HFFc6 (cell line): ENCODE measurements around the gene ATP2A2. TPM values are rescaled to one million over a fixed set of nuclear protein-coding genes. Genes with fewer than 3 reads are reported as not detected.
"Not testable (repeated sequence)": the region's sequence is repeated elsewhere in the genome, so short reads cannot be mapped to it uniquely, and the experiment has no call there.

ENCODE experiments used
- DNase-seq: peaks from one replicate; pipeline ENCODE4 v3.0.0-alpha.2; 2018
- H3K27ac Mint-ChIP-seq: 2 replicates; pipeline ENCODE4 v1.8.0; 2020; ENCODE audit warnings: mild to moderate bottlenecking, mixed read lengths
- H3K27me3 Mint-ChIP-seq: 2 replicates; pipeline ENCODE4 v1.8.0; 2021; ENCODE audit warnings: mild to moderate bottlenecking, moderate library complexity, mixed read lengths; ENCODE audit not compliant: insufficient read depth
- H3K36me3 Mint-ChIP-seq: 2 replicates; pipeline ENCODE4 v1.8.0; 2021; ENCODE audit warnings: low read depth, mixed read lengths
- H3K4me1 Mint-ChIP-seq: 2 replicates; pipeline ENCODE4 v1.8.0; 2020; ENCODE audit warnings: low read depth, mixed read lengths
- H3K4me3 Mint-ChIP-seq: 2 replicates; pipeline ENCODE4 v1.8.0; 2020; ENCODE audit warnings: mild to moderate bottlenecking, moderate library complexity, mixed read lengths
- H3K9me3 Mint-ChIP-seq: 2 replicates; pipeline ENCODE4 v1.8.0; 2020; ENCODE audit warnings: mild to moderate bottlenecking, mixed read lengths
- CTCF ChIP-seq: fragments of 200-600 bp; sonication (generic); IDR thresholded peaks from 2 replicates; pipeline ENCODE4 v1.5.0; 2021; ENCODE audit warnings: antibody characterized with exemption, mild to moderate bottlenecking
- total RNA-seq, 6 experiments: library from RNA; stranded (reverse); fragmentation: NEBNext Ultra II Directional; extraction: Animal tissue kit (Norgen Biotek cat#: 25700); gene quantifications; 2 replicates in 1 of 6; 3 replicates in 5 of 6; pipeline ENCODE4 v1.2.3, GENCODE V29; 2021

ATP2A2 gene
- total RNA-seq, 6 experiments from 2014 or later, result 254 to 286 (median 267) TPM

GRCh38 chr12:110354172-110354780 is 73.2 kb downstream of the ATP2A2 start:
- H3K4me3 Mint-ChIP-seq, result no peak overlapping the region
- peaks cover 4% of the 10 kb centered on the region for H3K27me3 Mint-ChIP-seq
- peak overlapping the region; percentile 32; the same call in 1 of the 2 replicates for H3K27ac Mint-ChIP-seq
- no peaks in the 10 kb centered on the region for H3K9me3 Mint-ChIP-seq
- peaks cover 21% of the 10 kb centered on the region for H3K36me3 Mint-ChIP-seq
- DNase-seq, result no peak
- peaks cover 9% of the 10 kb centered on the region for H3K4me1 Mint-ChIP-seq
- no peak for TF ChIP-seq CTCF

GRCh38 chr12:110355073-110355472 is 74.0 kb downstream of the ATP2A2 start:
- H3K27ac Mint-ChIP-seq, result peak overlapping the region; percentile 2; the same call in 1 of the 2 replicates
- peak; percentile 18 for DNase-seq
- peak; percentile 70 for TF ChIP-seq CTCF
- no peak overlapping the region for H3K4me3 Mint-ChIP-seq
- H3K4me1 Mint-ChIP-seq, result peaks cover 9% of the 10 kb centered on the region
- peaks cover 13% of the 10 kb centered on the region for H3K36me3 Mint-ChIP-seq
- H3K9me3 Mint-ChIP-seq, result no peaks in the 10 kb centered on the region
- H3K27me3 Mint-ChIP-seq, result peaks cover 4% of the 10 kb centered on the region

- TF ChIP-seq CTCF, result peak; percentile 59
- H3K4me3 Mint-ChIP-seq, H3K36me3 Mint-ChIP-seq, H3K27ac Mint-ChIP-seq, H3K4me1 Mint-ChIP-seq, H3K27me3 Mint-ChIP-seq, H3K9me3 Mint-ChIP-seq: not testable (repeated sequence)
- peak; percentile 16 for DNase-seq
Measured at GRCh38 chr12:110358384-110359097, 77.5 kb downstream of the ATP2A2 start.

GRCh38 chr12:110361216-110361615 is 80.2 kb downstream of the ATP2A2 start:
- DNase-seq, result no peak
- Mint-ChIP-seq H3K27ac (no peak overlapping the region), H3K9me3 (no peaks in the 10 kb centered on the region), H3K4me1 (no peaks in the 10 kb centered on the region; the same call in 1 of the 2 replicates), H3K36me3 (no peaks in the 10 kb centered on the region), H3K27me3 (no peaks in the 10 kb centered on the region; the same call in 1 of the 2 replicates), H3K4me3 (no peak overlapping the region)
- TF ChIP-seq CTCF, result no peak

GRCh38 chr12:110365489-110366320 is 84.7 kb downstream of the ATP2A2 start:
- H3K27ac Mint-ChIP-seq, result no peak overlapping the region
- H3K9me3 Mint-ChIP-seq, result no peaks in the 10 kb centered on the region
- H3K27me3 Mint-ChIP-seq, result no peaks in the 10 kb centered on the region; the same call in 1 of the 2 replicates
- TF ChIP-seq CTCF, result no peak
- no peaks in the 10 kb centered on the region for H3K36me3 Mint-ChIP-seq
- no peak for DNase-seq
- no peaks in the 10 kb centered on the region; the same call in 1 of the 2 replicates for H3K4me1 Mint-ChIP-seq
- H3K4me3 Mint-ChIP-seq, result no peak overlapping the region
